HK-2 (cell line): ENCODE measurements around the gene SKAP2.
A peak's percentile ranks its signal among the peaks of the same experiment; 100 is the strongest.

Experiments used
- DNase-seq: peaks from one replicate; pipeline ENCODE4 v3.0.0-alpha.2; 2018; ENCODE audit not compliant: unreplicated experiment

Gene SKAP2

GRCh38 chr7:26638140-26638539, 226.2 kb downstream of the SKAP2 start:
- no peak for DNase-seq

GRCh38 chr7:26637610-26638009, 226.8 kb downstream of the SKAP2 start:
- DNase-seq, result no peak

GRCh38 chr7:26636808-26637207, 227.6 kb downstream of the SKAP2 start:
- DNase-seq, result no peak

- DNase-seq, result no peak
Measured at GRCh38 chr7:26633557-26633956, 230.8 kb downstream of the SKAP2 start.

GRCh38 chr7:26631601-26632000, 232.8 kb downstream of the SKAP2 start:
- DNase-seq, result no peak

- no peak for DNase-seq
Measured at GRCh38 chr7:26630941-26631580, 233.3 kb downstream of the SKAP2 start.

GRCh38 chr7:26630361-26630760, 234.0 kb downstream of the SKAP2 start:
- no peak for DNase-seq

- DNase-seq, result no peak
Measured at GRCh38 chr7:26629696-26630095, 234.7 kb downstream of the SKAP2 start.

- DNase-seq, result no peak
Measured at GRCh38 chr7:26627891-26628341, 236.5 kb downstream of the SKAP2 start.

GRCh38 chr7:26627221-26627620, 237.2 kb downstream of the SKAP2 start:
- no peak for DNase-seq

- DNase-seq, result no peak
Measured at GRCh38 chr7:26626687-26627086, 237.7 kb downstream of the SKAP2 start.

- no peak for DNase-seq
Measured at GRCh38 chr7:26626156-26626555, 238.2 kb downstream of the SKAP2 start.

GRCh38 chr7:26625286-26625685, 239.1 kb downstream of the SKAP2 start:
- DNase-seq, result no peak

GRCh38 chr7:26624839-26625238, 239.6 kb downstream of the SKAP2 start:
- DNase-seq, result no peak

GRCh38 chr7:26624431-26624830, 240.0 kb downstream of the SKAP2 start:
- no peak for DNase-seq

- DNase-seq, result peak; percentile 34
Measured at GRCh38 chr7:26620352-26620751, 244.0 kb downstream of the SKAP2 start.

GRCh38 chr7:26619348-26619984, 244.9 kb downstream of the SKAP2 start:
- no peak for DNase-seq

GRCh38 chr7:26618898-26619297, 245.5 kb downstream of the SKAP2 start:
- DNase-seq, result no peak

GRCh38 chr7:26618449-26618848, 245.9 kb downstream of the SKAP2 start:
- no peak for DNase-seq
